Karpas-422 (cell line): ENCODE results near the gene PEA15. TPM values are rescaled to one million over a fixed set of nuclear protein-coding genes. Genes with fewer than 3 reads are reported as not detected.

ENCODE experiments used
- DNase-seq: peaks from one replicate; pipeline ENCODE4 v3.0.0-alpha.2; 2015
- H2AFZ ChIP-seq: fragments of 200-600 bp; sonication (generic); 2 replicates; pipeline ENCODE4 v1.6.1; 2014; ENCODE audit warnings: antibody characterized with exemption, low read length, mixed read lengths
- H3K27ac ChIP-seq: fragments of 200-600 bp; sonication (generic); 2 replicates; pipeline ENCODE4 v1.5.1; 2014; ENCODE audit warnings: mild to moderate bottlenecking, low read length, moderate library complexity
- H3K27me3 ChIP-seq: fragments of 200-600 bp; sonication (generic); 2 replicates; pipeline ENCODE4 v1.6.1; 2014; ENCODE audit warnings: low read length, mixed read lengths
- H3K36me3 ChIP-seq: fragments of 200-600 bp; sonication (generic); 2 replicates; pipeline ENCODE4 v1.6.1; 2014; ENCODE audit warnings: low read length, mixed read lengths; ENCODE audit not compliant: insufficient read depth
- H3K4me1 ChIP-seq: fragments of 200-600 bp; sonication (generic); 2 replicates; pipeline ENCODE4 v1.6.1; 2014; ENCODE audit warnings: mild to moderate bottlenecking, low read length, mixed read lengths
- H3K4me2 ChIP-seq: fragments of 200-600 bp; sonication (generic); 2 replicates; pipeline ENCODE4 v1.6.1; 2014; ENCODE audit warnings: low read length, low read depth, mild to moderate bottlenecking; ENCODE audit not compliant: poor library complexity, severe bottlenecking
- H3K4me3 ChIP-seq: fragments of 200-600 bp; sonication (generic); 2 replicates; pipeline ENCODE4 v1.5.1; 2014; ENCODE audit warnings: mild to moderate bottlenecking, antibody characterized with exemption, low read length, mixed read lengths
- H3K79me2 ChIP-seq: fragments of 200-600 bp; sonication (generic); 2 replicates; pipeline ENCODE4 v1.6.1; 2014; ENCODE audit warnings: mild to moderate bottlenecking, low read length, mixed read lengths
- H3K9ac ChIP-seq: fragments of 200-600 bp; sonication (generic); 2 replicates; pipeline ENCODE4 v1.6.0; 2014; ENCODE audit warnings: low read length
- H3K9me2 ChIP-seq: fragments of 200-600 bp; sonication (generic), shearing (Covaris generic); replicated peaks from 2 replicates; pipeline ENCODE4 v1.6.0; 2014; ENCODE audit warnings: mild to moderate bottlenecking, low read length, moderate library complexity; ENCODE audit not compliant: insufficient read depth
- H3K9me3 ChIP-seq: fragments of 300-700, 200-600 bp; sonication (generic); 2 replicates; pipeline ENCODE4 v1.6.1; 2014; ENCODE audit warnings: low read length, mixed read lengths
- H4K20me1 ChIP-seq: fragments of 200-600 bp; sonication (generic); 2 replicates; pipeline ENCODE4 v1.6.1; 2014; ENCODE audit warnings: mild to moderate bottlenecking, antibody characterized with exemption, low read length, low read depth; ENCODE audit not compliant: insufficient read depth
- total RNA-seq: library from RNA; depleted of rRNA; stranded (reverse); fragments of >200 nt; shearing (Covaris generic); gene quantifications from 2 replicates; pipeline ENCODE4 v1.2.3, GENCODE V29; 2014; ENCODE audit warnings: low replicate concordance

The PEA15 gene
- total RNA-seq, 1 experiment from 2014 or later: 40.1 TPM

DNA sequence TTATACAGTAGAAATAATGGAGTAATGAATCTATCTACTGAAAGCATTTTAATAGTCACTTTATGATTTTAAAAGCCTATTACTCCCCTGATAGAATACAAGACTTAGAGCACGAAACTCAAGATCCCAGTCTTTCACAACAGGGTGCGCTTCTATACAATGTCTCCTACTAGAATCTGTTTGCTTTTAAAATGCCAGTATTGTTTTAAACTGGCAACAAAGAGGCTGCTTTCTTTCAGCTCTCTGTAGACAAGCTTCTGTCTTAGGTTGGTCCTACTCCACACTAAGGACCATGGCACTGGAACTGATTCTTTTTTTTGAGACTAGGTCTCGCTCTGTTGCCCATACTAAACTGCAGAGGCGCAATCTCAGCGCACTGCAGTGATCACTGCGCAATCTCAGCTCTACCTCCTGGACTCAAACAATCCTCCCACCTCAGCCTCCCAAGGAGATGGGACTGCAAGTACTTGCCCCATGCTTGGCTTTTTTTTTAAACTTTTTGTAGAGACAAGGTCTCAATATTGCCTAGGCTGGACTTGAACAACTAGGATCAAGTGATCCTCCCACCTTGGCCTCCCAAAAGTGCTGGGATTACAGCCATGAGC is 52.3 kb downstream of the PEA15 start:
- Histone ChIP-seq H3K9ac (no peak overlapping the region; the same call in 1 of the 2 replicates), H3K4me2 (peak overlapping the region; percentile 11), H3K4me1 (peaks cover 24% of the 10 kb centered on the region), H3K4me3 (no peak overlapping the region), H3K27me3 (no peaks in the 10 kb centered on the region), H2AFZ (no peak overlapping the region), H3K79me2 (peaks cover 91% of the 10 kb centered on the region), H4K20me1 (no peaks in the 10 kb centered on the region), H3K27ac (no peak overlapping the region), H3K36me3 (0 out of 2 replicates have a peak, but pooled peaks cover 7% of the 10 kb centered on the region), H3K9me3 (no peaks in the 10 kb centered on the region), H3K9me2 (no peaks in the 10 kb centered on the region)
- no peak for DNase-seq

- Histone ChIP-seq H3K9ac (no peak overlapping the region), H3K36me3 (0 out of 2 replicates have a peak, but pooled peaks cover 7% of the 10 kb centered on the region), H3K4me1 (peaks cover 30% of the 10 kb centered on the region), H3K4me2 (no peak overlapping the region), H2AFZ (no peak overlapping the region), H3K79me2 (peaks cover 85% of the 10 kb centered on the region), H3K4me3 (no peak overlapping the region), H4K20me1 (no peaks in the 10 kb centered on the region), H3K9me3 (no peaks in the 10 kb centered on the region), H3K27ac (no peak overlapping the region), H3K27me3 (no peaks in the 10 kb centered on the region), H3K9me2 (no peaks in the 10 kb centered on the region)
- DNase-seq: no peak
These were observed 53.1 kb downstream of the PEA15 start for GRCh38 chr1:160258177-160258798.

GRCh38 chr1:160260406-160261382 is 55.5 kb downstream of the PEA15 start:
- Histone ChIP-seq H3K79me2 (peaks cover 65% of the 10 kb centered on the region), H3K27me3 (no peaks in the 10 kb centered on the region)

DNA sequence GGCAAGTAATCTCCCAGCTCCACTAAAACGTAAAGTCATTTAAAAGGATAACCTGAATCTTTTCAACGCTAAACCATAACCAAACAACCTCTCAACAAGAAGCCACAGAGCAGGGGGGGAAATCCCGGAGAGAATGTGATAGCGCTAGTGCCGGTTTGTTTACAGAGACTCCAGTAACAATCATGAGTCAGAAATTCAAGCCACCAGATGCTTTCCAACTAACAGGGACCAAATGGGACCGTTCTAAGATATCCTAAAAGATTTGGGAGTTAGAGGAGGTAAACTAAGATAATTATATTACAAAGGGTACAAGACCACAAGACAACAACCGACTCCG is 56.3 kb downstream of the PEA15 start:
- no peak overlapping the region for H2AFZ ChIP-seq
- no peaks in the 10 kb centered on the region for H3K27me3 ChIP-seq
- H3K9ac ChIP-seq: peak overlapping the region; percentile 97
- H3K4me2 ChIP-seq: peak overlapping the region; percentile 85
- H3K9me2 ChIP-seq: no peaks in the 10 kb centered on the region
- H3K4me1 ChIP-seq: peaks cover 30% of the 10 kb centered on the region
- H4K20me1 ChIP-seq: no peaks in the 10 kb centered on the region
- no peaks in the 10 kb centered on the region for H3K36me3 ChIP-seq
- peak overlapping the region; percentile 81 for H3K4me3 ChIP-seq
- DNase-seq: no peak
- no peaks in the 10 kb centered on the region for H3K9me3 ChIP-seq
- H3K27ac ChIP-seq: peak overlapping the region; percentile 56; the same call in 1 of the 2 replicates
- peaks cover 57% of the 10 kb centered on the region for H3K79me2 ChIP-seq

More at GRCh38 chr1:160260406-160261382, 55.5 kb downstream of the PEA15 start:
- Histone ChIP-seq H3K27ac (peak overlapping the region; percentile 56; the same call in 1 of the 2 replicates), H3K36me3 (no peaks in the 10 kb centered on the region), H2AFZ (no peak overlapping the region), H3K4me2 (peak overlapping the region; percentile 85), H3K9me2 (no peaks in the 10 kb centered on the region), H3K4me3 (peak overlapping the region; percentile 81), H3K9me3 (no peaks in the 10 kb centered on the region), H3K4me1 (peaks cover 30% of the 10 kb centered on the region), H3K9ac (peak overlapping the region; percentile 97), H4K20me1 (no peaks in the 10 kb centered on the region)
- DNase-seq: no peak

GRCh38 chr1:160261893-160262794 is 57.0 kb downstream of the PEA15 start, which contains the start of gene DCAF8:
Gene DCAF8 (minus strand): TSS chr1:160262549. CDS start chr1:160244008, 18,541 bp downstream.
- DNase-seq: peak; percentile 99
- Histone ChIP-seq H3K36me3 (no peaks in the 10 kb centered on the region), H4K20me1 (no peaks in the 10 kb centered on the region), H3K4me1 (peaks cover 30% of the 10 kb centered on the region), H3K9me2 (no peaks in the 10 kb centered on the region), H3K27me3 (no peaks in the 10 kb centered on the region), H3K4me2 (peak within 1 kb of the TSS; percentile 85), H3K9ac (peak within 1 kb of the TSS; percentile 97), H3K9me3 (no peaks in the 10 kb centered on the region), H2AFZ (peak within 1 kb of the TSS; percentile 94), H3K79me2 (peaks cover 51% of the 10 kb centered on the region), H3K27ac (peak within 1 kb of the TSS; percentile 74), H3K4me3 (peak within 1 kb of the TSS; percentile 81)

DNA sequence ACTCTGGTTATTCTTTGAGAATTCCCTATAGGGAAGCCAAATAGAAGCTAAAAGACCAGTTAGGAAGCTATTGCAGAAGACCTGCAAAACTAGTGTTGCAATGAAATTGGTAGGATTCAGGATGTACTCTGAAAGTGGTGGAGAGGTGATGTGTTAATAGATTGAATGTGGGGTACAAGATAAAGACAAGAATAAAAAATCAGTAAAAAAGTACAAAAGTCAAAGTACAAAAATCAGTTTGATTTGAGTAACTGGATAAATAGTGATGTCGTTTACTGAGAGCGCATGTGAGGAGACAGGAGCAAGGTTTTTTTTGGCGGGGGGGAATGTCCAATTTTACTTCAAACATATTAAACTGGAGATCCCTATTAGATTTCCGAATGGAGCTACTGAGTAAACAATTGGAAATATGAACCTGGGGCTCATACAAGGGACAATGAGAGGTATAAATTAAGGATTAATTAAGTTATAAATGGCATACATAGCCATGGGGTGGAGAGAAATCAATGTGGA is 59.7 kb downstream of the PEA15 start:
- Histone ChIP-seq H3K36me3 (no peaks in the 10 kb centered on the region), H3K9ac (no peak overlapping the region), H3K4me2 (no peak overlapping the region), H2AFZ (no peak overlapping the region), H3K79me2 (peaks cover 24% of the 10 kb centered on the region), H4K20me1 (no peaks in the 10 kb centered on the region), H3K27ac (no peak overlapping the region), H3K27me3 (no peaks in the 10 kb centered on the region), H3K4me3 (no peak overlapping the region), H3K9me2 (no peaks in the 10 kb centered on the region), H3K9me3 (no peaks in the 10 kb centered on the region), H3K4me1 (peaks cover 20% of the 10 kb centered on the region)
- no peak for DNase-seq
